ENCODE results near the gene MGAT4C. TPM values are rescaled to one million over a fixed set of nuclear protein-coding genes. Genes with fewer than 3 reads are reported as not detected.

MGAT4C gene
- polyA plus RNA-seq, 1 of the 3 experiments (the other 2 are of a cell fraction) = 0.07 TPM

DNA sequence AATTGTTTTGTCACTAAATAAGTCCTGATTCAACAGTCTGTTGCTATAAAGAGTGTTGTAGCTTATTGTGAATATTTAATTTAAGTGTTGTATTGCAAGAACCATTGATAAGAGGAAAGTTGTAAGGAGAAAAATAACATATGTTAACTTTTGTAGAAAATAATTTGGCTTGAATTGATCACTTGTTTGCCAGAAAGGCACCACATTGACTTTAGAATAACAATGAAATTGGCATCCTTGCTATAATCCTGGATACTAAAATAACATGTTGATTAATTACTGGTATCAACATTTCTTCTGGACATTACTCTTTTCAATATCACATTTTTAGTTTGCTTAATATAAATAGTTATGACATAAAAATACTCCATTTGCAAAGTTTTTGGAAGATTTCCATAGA lies 159.0 kb downstream of the MGAT4C start:
- Histone ChIP-seq H4K20me1 (ENCODE audit: insufficient read depth) (no peaks in the 10 kb centered on the region), H3K9me3 (no peaks in the 10 kb centered on the region), H3K9me2 (no peaks in the 10 kb centered on the region), H2AFZ (ENCODE audit: low read depth) (no peak overlapping the region), H3F3A (replicated peaks; ENCODE audit: insufficient read depth) (no peaks in the 10 kb centered on the region), H3K9ac (no peak overlapping the region), H3K4me1 (ENCODE audit: control insufficient read depth in 1 of 2, insufficient read depth in 2 of 2, low read depth in 1 of 2, low read length in 1 of 2) (peaks cover 0 to 3% of the 10 kb centered on the region in 2 experiments; a peak in 1 of 4 replicates), H3K27me3 (ENCODE audit: insufficient read depth) (no peaks in the 10 kb centered on the region), H3K4me2 (no peak overlapping the region), H3K79me2 (ENCODE audit: insufficient read depth) (no peaks in the 10 kb centered on the region), H3K27ac (ENCODE audit: low read depth in 2 of 2, low read length in 1 of 2) (no peak overlapping the region), H3K4me3 (ENCODE audit: low read depth in 2 of 2, low read length in 1 of 2) (no peak overlapping the region), H3K36me3 (replicated peaks in 1 of 2; ENCODE audit: control insufficient read depth in 1 of 2, insufficient read depth in 2 of 2, low read length in 1 of 2) (no peaks in the 10 kb centered on the region)
- no peak for TF ChIP-seq NRF1 (IDR thresholded peaks at IDR 0.05; ENCODE audit: low read depth, low read length)
- TF ChIP-seq, protein P1, sequence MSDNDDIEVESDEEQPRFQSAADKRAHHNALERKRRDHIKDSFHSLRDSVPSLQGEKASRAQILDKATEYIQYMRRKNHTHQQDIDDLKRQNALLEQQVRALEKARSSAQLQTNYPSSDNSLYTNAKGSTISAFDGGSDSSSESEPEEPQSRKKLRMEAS (IDR thresholded peaks at IDR 0.05; ENCODE audit: low read depth) = no peak
- no peak for TF ChIP-seq RAD21 (IDR thresholded peaks at IDR 0.05; ENCODE audit: low read length)
- TF ChIP-seq, protein P2, sequence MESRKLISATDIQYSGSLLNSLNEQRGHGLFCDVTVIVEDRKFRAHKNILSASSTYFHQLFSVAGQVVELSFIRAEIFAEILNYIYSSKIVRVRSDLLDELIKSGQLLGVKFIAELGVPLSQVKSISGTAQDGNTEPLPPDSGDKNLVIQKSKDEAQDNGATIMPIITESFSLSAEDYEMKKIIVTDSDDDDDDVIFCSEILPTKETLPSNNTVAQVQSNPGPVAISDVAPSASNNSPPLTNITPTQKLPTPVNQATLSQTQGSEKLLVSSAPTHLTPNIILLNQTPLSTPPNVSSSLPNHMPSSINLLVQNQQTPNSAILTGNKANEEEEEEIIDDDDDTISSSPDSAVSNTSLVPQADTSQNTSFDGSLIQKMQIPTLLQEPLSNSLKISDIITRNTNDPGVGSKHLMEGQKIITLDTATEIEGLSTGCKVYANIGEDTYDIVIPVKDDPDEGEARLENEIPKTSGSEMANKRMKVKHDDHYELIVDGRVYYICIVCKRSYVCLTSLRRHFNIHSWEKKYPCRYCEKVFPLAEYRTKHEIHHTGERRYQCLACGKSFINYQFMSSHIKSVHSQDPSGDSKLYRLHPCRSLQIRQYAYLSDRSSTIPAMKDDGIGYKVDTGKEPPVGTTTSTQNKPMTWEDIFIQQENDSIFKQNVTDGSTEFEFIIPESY (IDR thresholded peaks at IDR 0.05; ENCODE audit: borderline replicate concordance, low read depth) = no peak
- no peak for TF ChIP-seq EP300 (IDR thresholded peaks at IDR 0.05; ENCODE audit: borderline replicate concordance in 1 of 2, low read depth in 1 of 2, low read length in 1 of 2)
- no peak for TF ChIP-seq JUND (IDR thresholded peaks at IDR 0.05)
- TF ChIP-seq, protein P3, sequence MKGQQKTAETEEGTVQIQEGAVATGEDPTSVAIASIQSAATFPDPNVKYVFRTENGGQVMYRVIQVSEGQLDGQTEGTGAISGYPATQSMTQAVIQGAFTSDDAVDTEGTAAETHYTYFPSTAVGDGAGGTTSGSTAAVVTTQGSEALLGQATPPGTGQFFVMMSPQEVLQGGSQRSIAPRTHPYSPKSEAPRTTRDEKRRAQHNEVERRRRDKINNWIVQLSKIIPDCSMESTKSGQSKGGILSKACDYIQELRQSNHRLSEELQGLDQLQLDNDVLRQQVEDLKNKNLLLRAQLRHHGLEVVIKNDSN (IDR thresholded peaks at IDR 0.05; ENCODE audit: borderline replicate concordance, low read depth) = no peak
- no peak for TF ChIP-seq YY1 (IDR thresholded peaks at IDR 0.05; ENCODE audit: low read depth)
- TF ChIP-seq, protein P4, sequence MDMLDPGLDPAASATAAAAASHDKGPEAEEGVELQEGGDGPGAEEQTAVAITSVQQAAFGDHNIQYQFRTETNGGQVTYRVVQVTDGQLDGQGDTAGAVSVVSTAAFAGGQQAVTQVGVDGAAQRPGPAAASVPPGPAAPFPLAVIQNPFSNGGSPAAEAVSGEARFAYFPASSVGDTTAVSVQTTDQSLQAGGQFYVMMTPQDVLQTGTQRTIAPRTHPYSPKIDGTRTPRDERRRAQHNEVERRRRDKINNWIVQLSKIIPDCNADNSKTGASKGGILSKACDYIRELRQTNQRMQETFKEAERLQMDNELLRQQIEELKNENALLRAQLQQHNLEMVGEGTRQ (IDR thresholded peaks at IDR 0.05; ENCODE audit: borderline replicate concordance, low read depth, low read length) = no peak
- TF ChIP-seq SIN3A (IDR thresholded peaks at IDR 0.05; ENCODE audit: borderline replicate concordance, low read depth, low read length) = no peak
- no peak for TF ChIP-seq ELF1 (IDR thresholded peaks at IDR 0.05)
- TF ChIP-seq, protein P5, sequence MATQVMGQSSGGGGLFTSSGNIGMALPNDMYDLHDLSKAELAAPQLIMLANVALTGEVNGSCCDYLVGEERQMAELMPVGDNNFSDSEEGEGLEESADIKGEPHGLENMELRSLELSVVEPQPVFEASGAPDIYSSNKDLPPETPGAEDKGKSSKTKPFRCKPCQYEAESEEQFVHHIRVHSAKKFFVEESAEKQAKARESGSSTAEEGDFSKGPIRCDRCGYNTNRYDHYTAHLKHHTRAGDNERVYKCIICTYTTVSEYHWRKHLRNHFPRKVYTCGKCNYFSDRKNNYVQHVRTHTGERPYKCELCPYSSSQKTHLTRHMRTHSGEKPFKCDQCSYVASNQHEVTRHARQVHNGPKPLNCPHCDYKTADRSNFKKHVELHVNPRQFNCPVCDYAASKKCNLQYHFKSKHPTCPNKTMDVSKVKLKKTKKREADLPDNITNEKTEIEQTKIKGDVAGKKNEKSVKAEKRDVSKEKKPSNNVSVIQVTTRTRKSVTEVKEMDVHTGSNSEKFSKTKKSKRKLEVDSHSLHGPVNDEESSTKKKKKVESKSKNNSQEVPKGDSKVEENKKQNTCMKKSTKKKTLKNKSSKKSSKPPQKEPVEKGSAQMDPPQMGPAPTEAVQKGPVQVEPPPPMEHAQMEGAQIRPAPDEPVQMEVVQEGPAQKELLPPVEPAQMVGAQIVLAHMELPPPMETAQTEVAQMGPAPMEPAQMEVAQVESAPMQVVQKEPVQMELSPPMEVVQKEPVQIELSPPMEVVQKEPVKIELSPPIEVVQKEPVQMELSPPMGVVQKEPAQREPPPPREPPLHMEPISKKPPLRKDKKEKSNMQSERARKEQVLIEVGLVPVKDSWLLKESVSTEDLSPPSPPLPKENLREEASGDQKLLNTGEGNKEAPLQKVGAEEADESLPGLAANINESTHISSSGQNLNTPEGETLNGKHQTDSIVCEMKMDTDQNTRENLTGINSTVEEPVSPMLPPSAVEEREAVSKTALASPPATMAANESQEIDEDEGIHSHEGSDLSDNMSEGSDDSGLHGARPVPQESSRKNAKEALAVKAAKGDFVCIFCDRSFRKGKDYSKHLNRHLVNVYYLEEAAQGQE (IDR thresholded peaks at IDR 0.05; ENCODE audit: low read depth, low read length) = no peak
- TF ChIP-seq FOXM1 (IDR thresholded peaks at IDR 0.05; ENCODE audit: low read depth) = no peak
- no peak for TF ChIP-seq RCOR1 (IDR thresholded peaks at IDR 0.05; ENCODE audit: low read length)
- TF ChIP-seq TCF12 (IDR thresholded peaks at IDR 0.05) = no peak
- no peak for TF ChIP-seq MXI1 (IDR thresholded peaks at IDR 0.05; ENCODE audit: low read depth, low read length)
- TF ChIP-seq GABPA (IDR thresholded peaks at IDR 0.05; ENCODE audit: low read depth) = no peak
- no peak for TF ChIP-seq RXRA (IDR thresholded peaks at IDR 0.05; ENCODE audit: borderline replicate concordance, low read depth)
- CTCF ChIA-PET = no interaction called here
- POLR2A ChIA-PET = no interaction called here
- DNase-seq = no peak
